NCI-H2107 treated with DMSO at 0.1 percent for 48 hours (cell line): Measurements from ENCODE around the gene EEF1AKMT4.
"Not testable (repeated sequence)": the region's sequence is repeated elsewhere in the genome, so short reads cannot be mapped to it uniquely, and the experiment has no call there.

Source experiments
- DNase-seq: peaks from one replicate; lab custom pipeline; 2025; ENCODE audit not compliant: unreplicated experiment; lab: John Stamatoyannopoulos, UW

EEF1AKMT4 gene

GRCh38 chr3:184259878-184260723 lies 10.6 kb downstream of the EEF1AKMT4 start:
- DNase-seq = no peak

DNA sequence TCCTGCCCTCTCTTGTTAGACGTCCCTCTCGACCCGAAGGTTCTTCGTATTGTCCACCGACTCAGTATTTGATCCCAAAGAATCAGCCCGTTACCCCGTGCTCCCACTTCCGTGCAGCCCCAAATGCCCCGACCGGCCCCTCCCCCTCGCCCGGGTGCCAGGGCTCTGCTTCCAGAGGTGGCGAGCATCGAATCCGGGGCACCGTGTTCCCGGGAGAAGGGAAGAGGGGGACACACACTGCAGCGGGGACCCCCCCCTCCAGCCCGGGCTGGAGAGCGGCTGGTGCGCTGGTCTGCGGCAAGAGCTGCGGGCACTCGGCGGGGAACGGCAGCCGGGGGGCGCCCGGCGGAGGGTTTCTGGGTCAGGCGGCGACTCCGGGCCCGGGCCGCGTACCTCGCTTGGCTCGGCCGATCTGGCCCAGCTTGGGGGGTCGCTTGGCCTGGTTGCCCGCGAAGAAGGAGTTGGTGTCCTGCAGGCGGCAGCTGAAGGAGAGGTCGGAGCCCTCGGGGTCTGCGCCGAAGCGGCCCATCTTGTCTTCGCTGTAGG lies 11.3 kb downstream of the EEF1AKMT4 start:
- DNase-seq = peak; percentile 38

DNA sequence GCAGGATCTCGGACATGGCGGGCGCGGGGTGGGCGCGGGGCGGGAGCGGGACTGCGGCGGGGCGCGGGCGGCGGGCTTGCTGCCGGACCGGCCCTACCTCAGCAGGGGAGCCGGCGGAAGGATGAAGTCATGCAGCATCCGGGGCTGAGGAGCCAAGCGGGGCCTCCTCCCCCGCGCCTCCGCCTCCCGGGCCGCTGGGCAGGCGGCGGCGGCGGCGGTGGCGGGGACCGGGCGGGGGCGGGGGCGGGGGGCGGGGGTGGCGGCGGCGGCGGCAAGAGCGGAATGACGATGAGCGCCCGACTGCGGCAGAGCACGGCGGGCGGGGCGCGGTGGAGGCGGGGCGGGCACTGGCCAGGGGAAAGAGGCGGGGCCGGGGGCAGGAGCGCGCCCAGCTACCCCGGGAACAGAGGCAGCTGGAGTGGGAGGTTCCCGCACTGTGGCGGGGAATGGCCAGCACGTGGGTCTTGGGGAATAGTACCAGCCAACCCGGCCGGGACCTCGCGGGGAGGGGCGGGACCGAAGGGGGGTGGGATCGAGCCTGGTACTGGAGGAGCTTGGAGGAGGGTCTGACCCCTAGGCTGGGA lies 11.9 kb downstream of the EEF1AKMT4 start, which contains the start of gene CAMK2N2:
Gene CAMK2N2, minus strand, starts transcription at position 284 of the 584 bp plus-strand sequence. Its CDS starts 268 bp downstream, at position 16.
- DNase-seq = peak; percentile 96

DNA sequence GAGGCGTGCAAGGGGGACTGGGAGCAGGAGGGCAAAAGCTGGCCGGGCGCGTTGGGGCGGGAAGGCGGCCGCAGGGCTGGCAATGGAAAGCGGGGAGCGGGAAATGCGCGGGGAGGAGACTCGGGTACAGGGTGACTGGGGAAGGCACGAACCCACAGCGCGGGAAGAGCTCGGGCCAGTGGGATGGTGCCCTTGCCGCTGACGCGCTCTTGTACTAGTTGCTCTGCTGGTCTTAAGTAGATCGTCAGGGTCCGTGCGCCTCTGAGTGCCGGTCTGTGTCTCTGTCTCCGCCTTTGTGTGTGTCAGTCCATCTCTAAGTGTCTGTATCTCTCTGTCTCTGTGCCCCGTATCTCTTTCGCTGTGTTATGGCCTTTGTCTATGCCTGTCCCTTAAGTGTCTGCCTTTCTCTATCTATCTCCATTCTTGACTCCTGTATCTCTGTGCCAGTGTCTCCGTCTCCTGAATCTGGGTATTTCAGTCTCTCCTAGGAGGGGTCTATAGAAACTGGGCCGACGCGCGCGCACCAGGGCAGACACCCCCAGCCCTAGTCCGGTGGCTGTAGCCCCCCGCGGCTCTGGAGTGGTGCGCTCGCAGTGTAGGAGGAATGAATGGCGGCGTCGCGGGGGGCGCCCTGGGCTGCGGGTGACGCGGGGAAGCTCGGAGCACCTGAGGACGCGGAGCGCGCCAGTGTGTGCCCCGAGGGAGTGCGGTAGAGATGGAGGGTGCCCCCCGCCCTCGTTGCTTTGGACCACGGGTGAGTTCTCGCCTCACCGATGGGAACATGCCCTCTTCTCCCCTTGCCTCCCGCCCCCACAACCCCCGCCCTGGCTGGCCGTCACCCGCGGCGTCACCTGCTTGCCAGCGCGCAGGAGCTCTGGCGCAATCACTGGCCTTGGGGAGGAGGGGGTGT lies 12.6 kb downstream of the EEF1AKMT4 start:
- DNase-seq = peak; percentile 81

GRCh38 chr3:184262764-184263179 lies 13.3 kb downstream of the EEF1AKMT4 start:
- no peak for DNase-seq

GRCh38 chr3:184267249-184267648 lies 17.8 kb downstream of the EEF1AKMT4 start:
- not testable (repeated sequence) for DNase-seq

- DNase-seq = no peak
These were observed 22.8 kb downstream of the EEF1AKMT4 start for GRCh38 chr3:184272269-184272668.

GRCh38 chr3:184275381-184275701 lies 25.9 kb downstream of the EEF1AKMT4 start:
- no peak for DNase-seq

DNA sequence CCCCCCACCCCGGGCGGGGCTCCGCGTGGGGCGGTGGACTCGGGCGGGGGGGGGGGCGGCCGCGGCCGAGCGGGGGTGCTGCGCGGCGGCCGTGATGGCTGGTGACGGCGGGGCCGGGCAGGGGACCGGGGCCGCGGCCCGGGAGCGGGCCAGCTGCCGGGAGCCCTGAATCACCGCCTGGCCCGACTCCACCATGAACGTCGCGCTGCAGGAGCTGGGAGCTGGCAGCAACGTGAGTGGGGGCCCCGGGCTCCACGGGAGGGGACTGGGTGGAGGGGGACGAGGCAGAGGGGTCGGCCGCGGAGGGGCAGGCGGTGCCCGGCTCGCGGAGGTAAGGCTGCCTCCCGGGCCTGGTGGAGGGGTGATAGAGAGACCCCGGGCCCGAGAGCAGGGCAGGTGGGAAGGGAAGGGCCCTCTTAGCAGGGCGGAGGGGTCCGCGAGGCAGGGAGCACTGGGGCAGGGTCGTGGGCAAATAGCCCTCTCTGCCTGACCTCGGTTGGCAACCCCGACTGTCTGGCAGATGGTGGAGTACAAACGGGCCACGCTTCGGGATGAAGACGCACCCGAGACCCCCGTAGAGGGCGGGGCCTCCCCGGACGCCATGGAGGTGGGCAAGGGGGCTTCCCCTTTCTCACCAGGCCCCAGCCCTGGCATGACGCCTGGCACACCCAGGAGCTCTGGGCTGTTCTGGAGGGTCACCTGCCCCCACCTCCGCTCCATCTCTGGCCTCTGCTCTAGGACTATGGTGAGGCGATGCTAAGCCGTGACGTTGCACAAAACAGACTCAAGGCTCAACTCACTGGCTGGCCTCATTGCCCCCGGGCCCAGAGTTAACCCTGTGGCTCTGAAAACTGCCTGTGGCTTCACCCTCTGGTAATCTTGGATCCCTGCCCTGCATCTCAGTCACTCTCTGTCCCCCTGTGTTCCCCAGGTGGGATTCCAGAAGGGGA lies 26.8 kb downstream of the EEF1AKMT4 start, which contains the start of gene ECE2:
Gene ECE2, plus strand, starts transcription at position 62 of the 950 bp plus-strand sequence. Its CDS starts 132 bp downstream, at position 194.
- no peak for DNase-seq

DNA sequence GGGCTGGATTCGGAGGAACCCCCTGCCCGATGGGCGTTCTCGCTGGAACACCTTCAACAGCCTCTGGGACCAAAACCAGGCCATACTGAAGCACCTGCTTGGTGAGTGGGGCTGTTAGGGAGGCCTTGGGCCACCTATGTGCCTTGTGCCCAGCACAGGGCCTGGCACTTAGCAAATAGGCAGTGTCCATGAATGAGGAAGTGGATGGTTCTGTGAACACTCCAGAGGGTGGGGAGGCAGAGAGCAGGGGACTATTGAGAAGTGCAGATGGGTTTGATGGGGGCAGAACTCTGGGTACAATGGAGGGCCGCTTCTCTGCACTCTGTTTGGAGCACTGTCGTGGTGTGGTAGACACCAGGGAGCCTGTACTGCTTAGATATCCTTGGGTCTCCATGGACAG lies 27.9 kb downstream of the EEF1AKMT4 start:
- DNase-seq = no peak

GRCh38 chr3:184282941-184283340 lies 33.5 kb downstream of the EEF1AKMT4 start:
- DNase-seq = no peak

GRCh38 chr3:184283681-184284080 lies 34.2 kb downstream of the EEF1AKMT4 start:
- DNase-seq = no peak

GRCh38 chr3:184284696-184285095 lies 35.2 kb downstream of the EEF1AKMT4 start:
- peak; percentile 91 for DNase-seq

DNA sequence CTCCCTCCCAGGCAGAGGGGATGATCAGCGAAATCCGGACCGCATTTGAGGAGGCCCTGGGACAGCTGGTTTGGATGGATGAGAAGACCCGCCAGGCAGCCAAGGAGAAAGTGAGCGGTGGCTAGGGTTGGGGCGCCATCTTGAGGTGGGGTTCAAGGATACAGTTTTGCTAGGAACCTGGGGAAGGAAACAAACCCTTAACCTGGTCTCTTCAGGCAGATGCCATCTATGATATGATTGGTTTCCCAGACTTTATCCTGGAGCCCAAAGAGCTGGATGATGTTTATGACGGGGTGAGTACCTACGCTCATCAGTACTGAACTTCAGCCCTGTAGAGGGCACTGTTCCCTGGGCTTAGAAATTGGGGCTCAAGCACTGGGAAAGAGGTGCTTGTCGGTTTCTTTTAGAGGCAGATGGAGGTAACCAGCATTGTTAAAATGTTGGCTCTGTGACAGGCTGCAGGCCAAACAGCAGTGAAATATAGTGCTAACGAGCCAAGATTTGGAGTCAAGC lies 40.0 kb downstream of the EEF1AKMT4 start:
- peak; percentile 85 for DNase-seq

- DNase-seq = no peak
These were observed 40.9 kb downstream of the EEF1AKMT4 start for GRCh38 chr3:184290331-184290730.

GRCh38 chr3:184291044-184291737 lies 41.7 kb downstream of the EEF1AKMT4 start:
- DNase-seq = no peak

GRCh38 chr3:184291738-184292445 lies 42.4 kb downstream of the EEF1AKMT4 start:
- no peak for DNase-seq

DNA sequence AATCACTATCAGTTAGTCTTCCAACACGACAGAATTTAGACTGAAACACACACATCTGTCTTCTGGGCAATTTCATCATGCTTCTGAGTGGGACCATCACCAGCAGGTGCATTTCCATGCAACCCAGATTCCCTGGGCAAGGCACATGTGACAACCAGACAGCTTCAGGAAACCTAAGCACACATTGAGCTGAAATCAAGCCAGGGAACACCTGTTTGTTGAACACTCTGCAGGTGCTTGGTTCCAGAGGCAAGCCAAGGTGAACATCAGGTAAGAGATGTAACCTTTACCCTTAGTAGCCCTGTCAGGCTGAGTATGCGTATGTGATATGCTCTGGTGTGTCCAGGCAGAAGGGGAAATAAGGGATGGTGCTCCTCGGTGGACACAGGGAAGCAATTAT lies 46.3 kb downstream of the EEF1AKMT4 start:
- peak; percentile 27 for DNase-seq
